ENCODE results near the gene PYCR2.
A peak's percentile ranks its signal among the peaks of the same experiment; 100 is the strongest.
"Not testable (repeated sequence)": the region's sequence is repeated elsewhere in the genome, so short reads cannot be mapped to it uniquely, and the experiment has no call there.

The PYCR2 gene

GRCh38 chr1:225923692-225924555, at the start of gene PYCR2:
Gene PYCR2 (minus strand): TSS chr1:225924250. CDS start chr1:225924110, 140 bp downstream.
- peak; percentile 95 for DNase-seq

GRCh38 chr1:225973158-225973557, 49.1 kb upstream of the PYCR2 start:
- DNase-seq, result no peak

- DNase-seq, result no peak
These were observed 48.5 kb upstream of the PYCR2 start for GRCh38 chr1:225972344-225973152.

GRCh38 chr1:225970592-225971157, 46.6 kb upstream of the PYCR2 start:
- not testable (repeated sequence) for DNase-seq

- DNase-seq, result not testable (repeated sequence)
These were observed 45.7 kb upstream of the PYCR2 start for GRCh38 chr1:225969751-225970150.

- no peak for DNase-seq
These were observed 41.2 kb upstream of the PYCR2 start for GRCh38 chr1:225965231-225965630.

GRCh38 chr1:225963735-225964530, 39.9 kb upstream of the PYCR2 start:
- no peak for DNase-seq

- peak; percentile 74 for DNase-seq
These were observed 38.5 kb upstream of the PYCR2 start for GRCh38 chr1:225962440-225962975.

GRCh38 chr1:225961659-225962439, 37.8 kb upstream of the PYCR2 start:
- DNase-seq, result no peak

- no peak for DNase-seq
These were observed 34.0 kb upstream of the PYCR2 start for GRCh38 chr1:225958041-225958440.

GRCh38 chr1:225954753-225955152, 30.7 kb upstream of the PYCR2 start:
- no peak for DNase-seq

- DNase-seq, result no peak
These were observed 29.3 kb upstream of the PYCR2 start for GRCh38 chr1:225953315-225953714.

- DNase-seq, result no peak
These were observed 27.0 kb upstream of the PYCR2 start for GRCh38 chr1:225950905-225951497.

GRCh38 chr1:225949041-225949440, 25.0 kb upstream of the PYCR2 start:
- no peak for DNase-seq

- no peak for DNase-seq
These were observed 22.8 kb upstream of the PYCR2 start for GRCh38 chr1:225946803-225947202.

- no peak for DNase-seq
These were observed 22.1 kb upstream of the PYCR2 start for GRCh38 chr1:225946082-225946620.

- DNase-seq, result no peak
These were observed 21.5 kb upstream of the PYCR2 start for GRCh38 chr1:225945564-225945963.

- no peak for DNase-seq
These were observed 20.9 kb upstream of the PYCR2 start for GRCh38 chr1:225944951-225945350.

- DNase-seq, result no peak
These were observed 20.3 kb upstream of the PYCR2 start for GRCh38 chr1:225944387-225944786.

GRCh38 chr1:225943582-225943981, 19.5 kb upstream of the PYCR2 start:
- no peak for DNase-seq

GRCh38 chr1:225942574-225942973, 18.5 kb upstream of the PYCR2 start:
- no peak for DNase-seq

All from CD4-positive, alpha-beta T cell treated with Interleukin-17A for 4 hours (primary cell).